Measurements from ENCODE around the gene MYBL2.

Gene MYBL2

GRCh38 chr20:43726811-43727338 lies 60.0 kb downstream of the MYBL2 start, which contains the start of gene GTSF1L:
GTSF1L (minus strand) TSS chr20:43727002; CDS start chr20:43726694, 308 bp downstream.
- peak; percentile 55 to 95 for DNase-seq (ENCODE audit: low read depth in 2 of 2)
- TF ChIP-seq CTCF (IDR thresholded peaks at IDR 0.05; ENCODE audit: low read depth, low read length): no peak
- no peak within 1 kb of the TSS for H3K4me3 ChIP-seq (replicated peaks in 1 of 2; ENCODE audit: low read depth in 2 of 2, low read length in 2 of 2)

- TF ChIP-seq CTCF (IDR thresholded peaks at IDR 0.05; ENCODE audit: low read depth, low read length): no peak
- no peak overlapping the region for H3K4me3 ChIP-seq (replicated peaks in 1 of 2; ENCODE audit: low read depth in 2 of 2, low read length in 2 of 2)
- no peak for DNase-seq (ENCODE audit: low read depth in 2 of 2)
Measured at GRCh38 chr20:43727980-43728590, 61.2 kb downstream of the MYBL2 start.

- no peak for TF ChIP-seq CTCF (IDR thresholded peaks at IDR 0.05; ENCODE audit: low read depth, low read length)
- no peak for DNase-seq (ENCODE audit: low read depth in 2 of 2)
- H3K4me3 ChIP-seq (replicated peaks in 1 of 2; ENCODE audit: low read depth in 2 of 2, low read length in 2 of 2): no peak overlapping the region
Measured at GRCh38 chr20:43728686-43729255, 61.9 kb downstream of the MYBL2 start.

- H3K4me3 ChIP-seq (replicated peaks in 1 of 2; ENCODE audit: low read depth in 2 of 2, low read length in 2 of 2): no peak overlapping the region
- no peak for TF ChIP-seq CTCF (IDR thresholded peaks at IDR 0.05; ENCODE audit: low read depth, low read length)
- DNase-seq (ENCODE audit: low read depth in 2 of 2): peak; percentile 51 to 68
Measured at GRCh38 chr20:43731469-43731868, 64.6 kb downstream of the MYBL2 start.

- H3K4me3 ChIP-seq (replicated peaks in 1 of 2; ENCODE audit: low read depth in 2 of 2, low read length in 2 of 2): no peak overlapping the region
- no peak for DNase-seq (ENCODE audit: low read depth in 2 of 2)
- no peak for TF ChIP-seq CTCF (IDR thresholded peaks at IDR 0.05; ENCODE audit: low read depth, low read length)
Measured at GRCh38 chr20:43731927-43732326, 65.0 kb downstream of the MYBL2 start.

- no peak for TF ChIP-seq CTCF (IDR thresholded peaks at IDR 0.05; ENCODE audit: low read depth, low read length)
- no peak overlapping the region for H3K4me3 ChIP-seq (replicated peaks in 1 of 2; ENCODE audit: low read depth in 2 of 2, low read length in 2 of 2)
- DNase-seq (ENCODE audit: low read depth in 2 of 2): peak in 1 of 2 donors; percentile 33
Measured at GRCh38 chr20:43736588-43737158, 69.8 kb downstream of the MYBL2 start.
